ENCODE data around the gene LSMEM2.

GRCh38 chr3:50254577-50255250 lies 24.2 kb upstream of the LSMEM2 start:
- TF ChIP-seq POLR2A (IDR thresholded peaks at IDR 0.05; ENCODE audit: low read length) (no peak), GATA1 (IDR thresholded peaks at IDR 0.05; ENCODE audit: low read depth, low read length) (no peak)

All from erythroblast (primary cell).